ENCODE results near the gene TMEM209.

The TMEM209 gene

GRCh38 chr7:130219871-130220270 is 14.7 kb upstream of the TMEM209 start:
- Mint-ChIP-seq H3K27ac (no peak overlapping the region), H3K9me3 (peaks cover 8% of the 10 kb centered on the region)

GRCh38 chr7:130218806-130219620 is 13.8 kb upstream of the TMEM209 start:
- no peak for DNase-seq
- no peak for TF ChIP-seq CTCF (IDR thresholded peaks at IDR 0.05)
- Mint-ChIP-seq H3K36me3 (ENCODE audit: low read depth) (peaks cover 5% of the 10 kb centered on the region), H3K27ac (no peak overlapping the region), H3K9me3 (peaks cover 4% of the 10 kb centered on the region), H3K4me1 (peaks cover 19% of the 10 kb centered on the region), H3K4me3 (no peak overlapping the region), H3K27me3 (ENCODE audit: low read depth, poor library complexity) (peaks cover 3% of the 10 kb centered on the region)

More at GRCh38 chr7:130219871-130220270, 14.7 kb upstream of the TMEM209 start:
- DNase-seq, result no peak
- Mint-ChIP-seq H3K27me3 (ENCODE audit: low read depth, poor library complexity) (peaks cover 3% of the 10 kb centered on the region), H3K36me3 (ENCODE audit: low read depth) (peaks cover 6% of the 10 kb centered on the region), H3K4me3 (no peak overlapping the region), H3K4me1 (peaks cover 19% of the 10 kb centered on the region)
- TF ChIP-seq CTCF (IDR thresholded peaks at IDR 0.05), result no peak

- DNase-seq, result no peak
- Mint-ChIP-seq H3K4me1 (peaks cover 19% of the 10 kb centered on the region), H3K27me3 (ENCODE audit: low read depth, poor library complexity) (no peaks in the 10 kb centered on the region)
Measured at GRCh38 chr7:130216750-130217149, 11.5 kb upstream of the TMEM209 start.

GRCh38 chr7:130216025-130216424 is 10.8 kb upstream of the TMEM209 start:
- H3K4me3 Mint-ChIP-seq, result no peak overlapping the region
- no peaks in the 10 kb centered on the region for H3K27me3 Mint-ChIP-seq (ENCODE audit: low read depth, poor library complexity)
- H3K9me3 Mint-ChIP-seq, result no peaks in the 10 kb centered on the region
- TF ChIP-seq CTCF (IDR thresholded peaks at IDR 0.05), result no peak
- peaks cover 15% of the 10 kb centered on the region for H3K4me1 Mint-ChIP-seq
- DNase-seq, result no peak
- no peak overlapping the region for H3K27ac Mint-ChIP-seq
- H3K36me3 Mint-ChIP-seq (ENCODE audit: low read depth), result no peaks in the 10 kb centered on the region

More at GRCh38 chr7:130216750-130217149, 11.5 kb upstream of the TMEM209 start:
- Mint-ChIP-seq H3K9me3 (no peaks in the 10 kb centered on the region), H3K27ac (no peak overlapping the region), H3K4me3 (no peak overlapping the region), H3K36me3 (ENCODE audit: low read depth) (no peaks in the 10 kb centered on the region)
- no peak for TF ChIP-seq CTCF (IDR thresholded peaks at IDR 0.05)

- TF ChIP-seq CTCF (IDR thresholded peaks at IDR 0.05), result no peak
- Mint-ChIP-seq H3K9me3 (no peaks in the 10 kb centered on the region), H3K27me3 (ENCODE audit: low read depth, poor library complexity) (no peaks in the 10 kb centered on the region), H3K36me3 (ENCODE audit: low read depth) (no peaks in the 10 kb centered on the region), H3K27ac (no peak overlapping the region), H3K4me1 (peaks cover 10% of the 10 kb centered on the region), H3K4me3 (no peak overlapping the region)
- DNase-seq, result no peak
Measured at GRCh38 chr7:130213828-130214227, 8.6 kb upstream of the TMEM209 start.

Measured in nephron progenitor cell (in vitro differentiated cells).